Right renal cortex interstitium (tissue), 3 donors: ENCODE data around the gene CENPW. TPM values are rescaled to one million over a fixed set of nuclear protein-coding genes. Genes with fewer than 3 reads are reported as not detected.
A peak's percentile ranks its signal among the peaks of the same experiment; 100 is the strongest.

ENCODE experiments used
- DNase-seq, 3 donors: peaks; one replicate each; pipeline ENCODE4 v3.0.0-alpha.2; 2013; ENCODE audit warnings: low read depth in 3 of 3, low spot score in 2 of 3
- polyA plus RNA-seq, 3 donors: library from polyadenylated mRNA; unstranded; fragments of 120-200 nt; gene quantifications; one replicate each; pipeline ENCODE4 v1.2.1, GENCODE V29; 2013; ENCODE audit not compliant: insufficient read length in 3 of 3

CENPW gene
- 10 to 100 TPM; 27.0 to 33.5 (median 31.5) TPM for polyA plus RNA-seq

GRCh38 chr6:126339796-126340609, at the start of gene CENPW:
Gene CENPW (plus strand): TSS chr6:126340115. CDS start chr6:126340274, 159 bp downstream.
- peak; percentile 58 to 78 (median 68) for DNase-seq

GRCh38 chr6:126293891-126294524, 45.9 kb upstream of the CENPW start:
- no peak for DNase-seq

- DNase-seq, result no peak
Measured at GRCh38 chr6:126300126-126300525, 39.8 kb upstream of the CENPW start.

GRCh38 chr6:126300735-126301134, 39.2 kb upstream of the CENPW start:
- no peak for DNase-seq

GRCh38 chr6:126302191-126302590, 37.7 kb upstream of the CENPW start:
- DNase-seq, result no peak

- no peak for DNase-seq
Measured at GRCh38 chr6:126307849-126308248, 32.1 kb upstream of the CENPW start.

- DNase-seq, result no peak
Measured at GRCh38 chr6:126308362-126308761, 31.6 kb upstream of the CENPW start.

- no peak for DNase-seq
Measured at GRCh38 chr6:126312013-126312665, 27.8 kb upstream of the CENPW start.

GRCh38 chr6:126313941-126314340, 26.0 kb upstream of the CENPW start:
- DNase-seq, result no peak

- DNase-seq, result no peak
Measured at GRCh38 chr6:126318797-126319196, 21.1 kb upstream of the CENPW start.

GRCh38 chr6:126333729-126334128, 6.2 kb upstream of the CENPW start:
- DNase-seq, result no peak

- DNase-seq, result no peak
Measured at GRCh38 chr6:126335210-126335609, 4.7 kb upstream of the CENPW start.

- DNase-seq, result no peak
Measured at GRCh38 chr6:126337323-126337722, 2.6 kb upstream of the CENPW start.

- no peak for DNase-seq
Measured at GRCh38 chr6:126341126-126341525, 1.2 kb downstream of the CENPW start.

- no peak for DNase-seq
Measured at GRCh38 chr6:126344181-126344580, 4.3 kb downstream of the CENPW start.

- DNase-seq, result no peak
Measured at GRCh38 chr6:126351960-126352359, 12.0 kb downstream of the CENPW start.

GRCh38 chr6:126352514-126352913, 12.6 kb downstream of the CENPW start:
- DNase-seq, result no peak

- DNase-seq, result no peak
Measured at GRCh38 chr6:126356526-126356925, 16.6 kb downstream of the CENPW start.

GRCh38 chr6:126359936-126360537, 20.1 kb downstream of the CENPW start:
- DNase-seq, result no peak

- DNase-seq, result no peak
Measured at GRCh38 chr6:126361832-126362440, 22.0 kb downstream of the CENPW start.

- no peak for DNase-seq
Measured at GRCh38 chr6:126367849-126368248, 27.9 kb downstream of the CENPW start.
